VCaP (cell line): ENCODE measurements around the gene SCT.

Experiments
- H3K27ac ChIP-seq: fragments of 450-650 bp; 2 replicates; pipeline ENCODE4 v1.5.1; 2017
- TF ChIP-seq, protein P1 (sequence below): fragments of 450-650 bp; conservative IDR thresholded peaks from 2 replicates; pipeline ENCODE4 v1.5.1; 2017; ENCODE audit warnings: mild to moderate bottlenecking, moderate library complexity

The SCT gene

DNA sequence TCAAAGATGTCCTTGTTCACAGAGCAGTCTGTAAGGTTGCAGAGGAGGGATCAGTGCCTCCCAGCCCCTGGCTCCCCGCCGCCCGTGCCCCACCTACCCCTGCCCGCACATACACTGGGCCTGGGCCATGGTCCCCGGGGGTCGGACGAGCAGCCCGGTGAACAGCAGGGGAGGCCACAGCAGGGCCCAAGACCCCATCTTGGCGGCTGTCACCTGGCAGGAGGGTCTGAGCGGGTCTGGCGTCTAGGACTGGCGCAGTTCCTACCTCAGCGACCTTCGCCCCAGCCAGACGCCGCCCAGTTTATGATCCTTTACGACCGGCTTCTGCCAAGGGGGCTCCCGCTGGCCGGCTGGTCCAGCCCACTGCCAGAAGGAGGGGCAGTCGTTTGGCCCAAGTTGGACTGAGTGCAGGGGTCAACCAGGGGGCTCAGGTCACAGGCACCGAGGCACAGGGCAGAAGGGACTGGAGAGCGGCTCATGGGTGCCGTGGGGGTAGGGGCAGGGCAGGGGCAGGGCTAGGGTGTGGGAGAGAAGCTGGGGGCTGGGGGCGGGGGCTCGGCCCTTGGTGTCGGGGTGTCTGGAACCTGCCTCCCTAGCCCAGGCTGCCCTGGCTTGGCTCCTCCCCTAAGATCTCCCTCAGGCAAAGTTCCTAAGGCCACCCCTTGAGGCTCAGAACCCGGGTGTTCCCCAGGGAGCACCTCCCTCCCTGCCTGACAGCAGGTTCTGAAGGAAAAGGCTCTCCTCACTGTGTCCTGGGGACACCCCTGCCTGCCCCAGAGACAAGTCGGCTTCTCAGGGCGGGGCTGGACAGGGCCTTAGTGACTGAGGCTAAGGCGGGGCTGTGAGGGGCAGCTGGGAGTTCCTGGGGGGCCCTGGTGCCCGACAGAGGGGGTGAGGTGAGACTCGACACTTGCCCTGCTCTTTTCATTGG is 2.0 kb downstream of the SCT start, which contains the start of gene CDHR5:
TSS of gene CDHR5 (minus strand) at position 251 of the 931 bp plus-strand sequence. CDS start at position 198, 53 bp downstream.
- TF ChIP-seq, protein P1, sequence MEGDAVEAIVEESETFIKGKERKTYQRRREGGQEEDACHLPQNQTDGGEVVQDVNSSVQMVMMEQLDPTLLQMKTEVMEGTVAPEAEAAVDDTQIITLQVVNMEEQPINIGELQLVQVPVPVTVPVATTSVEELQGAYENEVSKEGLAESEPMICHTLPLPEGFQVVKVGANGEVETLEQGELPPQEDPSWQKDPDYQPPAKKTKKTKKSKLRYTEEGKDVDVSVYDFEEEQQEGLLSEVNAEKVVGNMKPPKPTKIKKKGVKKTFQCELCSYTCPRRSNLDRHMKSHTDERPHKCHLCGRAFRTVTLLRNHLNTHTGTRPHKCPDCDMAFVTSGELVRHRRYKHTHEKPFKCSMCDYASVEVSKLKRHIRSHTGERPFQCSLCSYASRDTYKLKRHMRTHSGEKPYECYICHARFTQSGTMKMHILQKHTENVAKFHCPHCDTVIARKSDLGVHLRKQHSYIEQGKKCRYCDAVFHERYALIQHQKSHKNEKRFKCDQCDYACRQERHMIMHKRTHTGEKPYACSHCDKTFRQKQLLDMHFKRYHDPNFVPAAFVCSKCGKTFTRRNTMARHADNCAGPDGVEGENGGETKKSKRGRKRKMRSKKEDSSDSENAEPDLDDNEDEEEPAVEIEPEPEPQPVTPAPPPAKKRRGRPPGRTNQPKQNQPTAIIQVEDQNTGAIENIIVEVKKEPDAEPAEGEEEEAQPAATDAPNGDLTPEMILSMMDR, result no peak
- H3K27ac ChIP-seq, result no peak within 1 kb of the TSS

DNA sequence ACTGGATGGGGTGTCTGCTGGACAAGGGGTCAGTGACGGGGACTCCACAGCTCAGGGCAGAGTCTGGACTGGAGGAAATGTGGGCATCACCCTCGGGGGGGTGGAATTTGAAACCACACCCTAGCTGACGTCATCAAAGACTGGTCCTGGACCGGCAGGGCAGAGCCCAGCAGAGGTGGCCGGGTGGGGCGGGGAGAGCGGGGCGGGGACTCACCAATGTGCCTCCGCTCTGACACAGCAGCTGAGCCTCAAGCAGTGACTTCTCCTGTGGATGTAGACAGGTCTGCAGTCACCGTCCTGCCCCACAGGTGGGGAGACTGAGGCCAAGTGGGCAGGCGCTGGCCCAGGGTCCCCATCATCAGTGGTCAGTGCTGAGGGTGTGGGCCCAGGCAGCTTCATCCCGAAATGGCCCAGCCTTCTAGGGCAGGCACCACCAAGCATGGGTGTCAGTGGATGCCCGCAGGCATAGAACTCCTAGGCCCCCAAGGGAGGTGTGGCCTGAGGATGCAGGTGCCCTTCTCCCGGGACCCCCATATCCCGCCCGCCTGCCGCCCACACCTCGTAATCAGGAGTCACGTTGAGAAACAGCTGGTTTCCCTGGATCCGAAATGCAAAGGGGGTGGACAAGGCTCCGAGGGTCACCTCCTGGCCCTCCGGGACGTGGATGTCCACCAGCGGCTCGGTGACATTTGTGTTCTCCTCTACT is 2.8 kb downstream of the SCT start:
- H3K27ac ChIP-seq, result no peak overlapping the region
- TF ChIP-seq, protein P1, result no peak

DNA sequence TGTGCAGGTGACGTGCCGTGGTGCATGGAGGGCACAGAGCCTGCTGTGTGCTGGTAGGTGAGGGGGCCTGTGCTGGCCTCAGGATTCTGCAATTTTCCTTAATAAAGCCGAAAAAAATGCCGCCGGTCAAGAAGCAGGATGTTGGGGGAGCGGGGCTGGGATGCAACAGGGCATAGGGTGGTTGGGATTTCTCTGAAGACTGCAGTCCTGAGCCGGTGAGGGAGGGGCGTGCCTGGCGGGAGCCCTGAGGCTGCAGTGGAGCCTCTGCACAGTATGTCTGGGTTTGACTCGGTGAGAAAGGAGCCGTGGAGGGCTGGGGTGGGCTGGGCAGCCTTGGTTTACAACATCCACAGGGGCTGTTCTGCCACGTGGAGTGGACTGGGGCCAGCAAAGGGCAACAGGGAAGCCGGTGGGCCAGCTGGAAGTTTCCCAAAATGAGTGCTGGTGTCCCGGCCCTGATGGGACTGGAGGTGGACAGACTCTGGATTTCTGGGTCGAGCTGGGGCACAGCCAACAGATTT is 3.6 kb downstream of the SCT start:
- no peak overlapping the region for H3K27ac ChIP-seq
- TF ChIP-seq, protein P1, result no peak

DNA sequence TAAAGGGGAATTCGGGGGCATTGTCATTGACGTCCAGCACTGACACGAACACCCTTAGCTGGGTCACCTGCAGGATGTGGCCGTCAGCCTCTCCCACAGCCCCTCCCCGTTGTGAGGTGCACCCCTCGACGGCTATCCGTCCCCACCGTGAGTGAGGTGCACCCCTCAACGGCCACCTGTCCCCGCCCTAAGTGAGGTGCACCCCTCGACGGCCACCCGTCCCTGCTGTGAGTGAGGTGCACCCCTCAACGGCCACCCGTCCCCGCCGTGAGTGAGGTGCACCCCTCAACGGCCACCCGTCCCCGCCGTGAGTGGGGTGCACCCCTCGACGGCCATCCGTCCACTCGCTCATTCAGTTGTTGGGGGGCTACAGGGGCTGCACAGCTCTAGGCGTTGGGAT is 5.1 kb downstream of the SCT start:
- no peak overlapping the region for H3K27ac ChIP-seq
- TF ChIP-seq, protein P1, result no peak

DNA sequence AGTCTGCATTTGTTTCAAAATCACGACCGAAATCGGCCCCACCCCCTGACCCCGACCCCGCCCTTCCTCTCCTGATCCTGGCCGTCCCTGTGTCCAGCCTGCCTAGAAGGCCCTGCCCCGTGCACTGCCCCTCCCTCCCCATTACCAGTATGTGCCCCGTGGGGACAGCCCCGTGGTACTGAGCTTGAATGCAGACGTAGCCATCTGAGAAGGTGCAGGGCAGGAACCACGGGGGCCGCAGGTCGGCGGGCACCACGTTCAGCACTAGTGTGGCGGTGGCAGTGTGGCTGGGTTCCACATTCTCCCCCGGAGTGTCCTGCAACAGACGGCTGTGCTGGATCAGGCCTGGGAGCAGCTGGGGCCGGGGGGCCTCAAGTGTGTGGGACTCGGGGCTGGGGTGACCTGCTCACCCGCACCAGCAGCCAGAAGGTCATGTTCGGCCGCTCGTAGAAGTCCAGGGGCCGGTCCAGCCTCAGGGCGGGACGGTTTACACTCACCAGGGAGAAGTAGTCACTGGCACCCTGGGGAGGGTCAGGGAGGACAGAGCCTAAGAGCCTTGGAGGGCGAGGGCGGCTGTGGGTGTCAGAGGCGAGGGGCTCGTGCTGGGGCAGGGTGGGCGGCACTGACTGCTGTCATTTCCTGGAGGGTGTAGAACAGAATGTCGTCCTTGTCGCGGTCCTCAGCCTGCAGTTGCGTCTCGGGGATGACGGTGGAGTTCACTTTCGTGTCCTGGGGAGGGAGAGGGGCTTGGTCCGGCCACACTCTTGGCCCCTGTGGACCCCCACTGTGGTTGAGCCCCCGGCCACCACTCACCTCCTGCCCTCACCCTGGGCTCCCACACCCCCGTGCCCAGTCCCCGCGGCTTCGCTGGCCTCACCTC is 5.8 kb downstream of the SCT start:
- TF ChIP-seq, protein P1, result no peak
- H3K27ac ChIP-seq, result no peak overlapping the region

DNA sequence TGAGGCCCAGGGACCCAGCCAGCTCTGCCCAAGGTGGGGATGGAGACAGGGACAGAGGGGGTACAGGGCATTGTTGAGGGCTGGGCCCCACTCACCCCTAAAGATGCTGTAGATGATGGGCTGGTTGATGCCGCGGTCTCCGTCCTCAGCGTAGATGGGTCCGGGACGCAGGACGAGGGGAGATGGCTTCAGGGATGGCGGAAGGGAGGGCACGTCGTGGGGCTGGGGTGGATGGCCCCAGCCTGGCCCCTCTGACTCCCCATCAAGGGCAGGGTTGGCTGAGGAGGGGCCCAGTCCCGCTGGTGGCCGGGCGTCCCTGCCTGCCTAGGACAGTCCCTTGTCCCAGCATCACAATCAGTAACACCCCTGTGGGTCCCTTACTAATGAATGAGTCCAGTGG is 6.8 kb downstream of the SCT start:
- TF ChIP-seq, protein P1, result no peak
- H3K27ac ChIP-seq, result no peak overlapping the region
